GM21447 (cell line): ENCODE data around the gene HAX1.
A peak's percentile ranks its signal among the peaks of the same experiment; 100 is the strongest.
"Not testable (repeated sequence)": the region's sequence is repeated elsewhere in the genome, so short reads cannot be mapped to it uniquely, and the experiment has no call there.

Experiments
- ATAC-seq: cut with Tn5 transposase; IDR thresholded peaks from one replicate; pipeline ENCODE4 v1.9.1; 2021; ENCODE audit not compliant: unreplicated experiment

HAX1 gene

DNA sequence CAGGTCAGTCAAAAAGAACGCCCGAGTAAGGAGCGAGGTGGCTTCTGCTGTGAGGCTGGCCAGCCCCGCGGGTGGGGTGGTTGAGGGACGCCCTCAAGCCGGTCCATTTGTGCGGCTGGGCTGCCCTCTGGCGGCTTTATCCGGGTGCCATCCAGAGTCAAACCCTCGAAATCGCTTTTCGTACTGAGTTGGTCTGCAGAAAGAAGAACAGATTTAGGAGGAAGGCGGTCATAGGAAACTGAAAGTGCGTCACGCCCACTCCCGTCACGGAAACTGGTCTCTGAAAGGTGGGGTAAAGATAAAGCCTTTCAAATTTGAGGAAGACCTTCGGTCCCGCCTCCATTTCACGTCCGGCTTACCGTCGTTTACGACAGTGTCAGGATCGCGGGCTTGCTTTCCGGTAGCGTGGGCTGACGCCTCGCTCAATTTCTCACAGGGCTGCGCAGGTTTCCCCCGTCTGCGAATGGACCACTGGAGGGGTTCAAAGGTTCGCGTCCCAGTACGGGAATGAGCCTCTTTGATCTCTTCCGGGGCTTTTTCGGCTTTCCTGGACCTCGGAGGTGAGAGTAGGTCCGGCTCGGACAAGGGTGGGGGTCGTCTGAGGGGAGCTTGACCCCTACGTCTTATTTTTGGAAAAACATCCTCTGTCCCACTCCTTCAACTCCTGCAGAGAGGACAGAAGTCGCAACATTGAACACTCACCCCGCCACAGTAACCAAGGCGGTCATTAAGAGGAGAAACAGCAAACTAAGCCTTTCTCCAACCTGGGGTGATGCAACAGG, at the start of gene HAX1:
HAX1 (plus strand) TSS at position 413 of the 782 bp plus-strand sequence; CDS start at position 508, 95 bp downstream.
- peak; percentile 85 for ATAC-seq

GRCh38 chr1:154222918-154223317, 49.5 kb upstream of the HAX1 start:
- no peak for ATAC-seq

- no peak for ATAC-seq
These were observed 48.8 kb upstream of the HAX1 start for GRCh38 chr1:154223621-154224020.

DNA sequence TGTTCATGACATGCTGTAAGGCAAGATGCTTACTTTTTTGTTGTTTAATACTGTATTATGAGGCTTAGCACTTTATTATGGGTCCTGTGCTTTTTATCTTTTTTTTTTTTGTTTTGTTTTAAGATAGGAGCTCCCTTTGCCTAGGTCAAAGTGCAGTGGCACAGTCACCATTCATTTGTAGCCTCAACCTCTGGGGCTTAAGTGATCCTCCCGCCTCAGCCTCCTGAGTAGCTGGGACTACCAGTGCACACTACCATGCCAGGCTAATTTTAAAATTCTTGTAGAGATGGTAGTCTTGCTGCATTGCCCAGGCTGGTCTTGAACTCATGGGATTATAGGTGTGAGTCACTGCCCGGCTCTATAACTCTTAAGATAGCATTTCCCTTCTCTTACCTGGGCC, 47.1 kb upstream of the HAX1 start:
- no peak for ATAC-seq

- not testable (repeated sequence) for ATAC-seq
These were observed 41.3 kb upstream of the HAX1 start for GRCh38 chr1:154231112-154231511.

DNA sequence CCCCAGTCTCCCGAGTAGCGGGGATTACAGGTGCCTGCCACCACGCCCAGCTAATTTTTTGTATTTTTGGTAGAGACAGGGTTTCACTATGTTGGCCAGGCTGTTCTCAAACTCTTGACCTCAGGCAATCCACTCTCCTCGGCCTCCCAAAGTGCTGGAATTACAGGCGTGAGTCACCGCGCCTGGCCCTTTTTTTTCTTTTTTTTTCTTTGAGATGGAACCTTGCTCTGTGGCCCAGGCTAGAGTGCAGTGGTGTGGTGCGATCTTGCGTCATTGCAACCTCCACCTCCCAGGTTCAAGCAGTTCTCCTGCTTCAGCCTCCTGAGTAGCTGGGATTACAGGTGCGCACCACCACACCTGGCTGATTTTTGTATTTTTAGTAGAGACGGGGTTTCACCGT, 39.3 kb upstream of the HAX1 start:
- ATAC-seq = not testable (repeated sequence)

DNA sequence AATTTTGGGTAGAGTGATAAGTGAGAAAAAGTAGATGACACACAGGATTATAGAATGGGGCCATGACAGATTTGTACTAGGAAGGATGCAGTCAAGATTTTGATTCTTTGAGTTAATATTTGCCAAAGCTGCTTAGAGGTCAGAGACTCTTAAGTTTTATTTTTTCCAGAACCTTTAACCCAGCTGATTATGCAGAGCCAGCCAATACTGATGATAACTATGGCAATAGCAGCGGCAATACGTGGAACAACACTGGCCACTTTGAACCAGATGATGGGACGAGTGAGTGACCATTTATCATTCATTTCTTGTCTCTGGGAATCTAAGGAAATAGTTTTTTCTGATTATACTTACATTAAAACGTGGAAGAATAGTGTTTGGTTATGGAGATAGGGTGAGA, 35.6 kb upstream of the HAX1 start:
- ATAC-seq = no peak

GRCh38 chr1:154237435-154237834, 35.0 kb upstream of the HAX1 start:
- no peak for ATAC-seq

GRCh38 chr1:154237880-154238506, 34.4 kb upstream of the HAX1 start:
- ATAC-seq = no peak

GRCh38 chr1:154239491-154239890, 32.9 kb upstream of the HAX1 start:
- ATAC-seq = no peak

- no peak for ATAC-seq
These were observed 32.1 kb upstream of the HAX1 start for GRCh38 chr1:154240294-154240833.

- no peak for ATAC-seq
These were observed 30.6 kb upstream of the HAX1 start for GRCh38 chr1:154241703-154242351.

GRCh38 chr1:154253671-154254070, 18.8 kb upstream of the HAX1 start:
- no peak for ATAC-seq

DNA sequence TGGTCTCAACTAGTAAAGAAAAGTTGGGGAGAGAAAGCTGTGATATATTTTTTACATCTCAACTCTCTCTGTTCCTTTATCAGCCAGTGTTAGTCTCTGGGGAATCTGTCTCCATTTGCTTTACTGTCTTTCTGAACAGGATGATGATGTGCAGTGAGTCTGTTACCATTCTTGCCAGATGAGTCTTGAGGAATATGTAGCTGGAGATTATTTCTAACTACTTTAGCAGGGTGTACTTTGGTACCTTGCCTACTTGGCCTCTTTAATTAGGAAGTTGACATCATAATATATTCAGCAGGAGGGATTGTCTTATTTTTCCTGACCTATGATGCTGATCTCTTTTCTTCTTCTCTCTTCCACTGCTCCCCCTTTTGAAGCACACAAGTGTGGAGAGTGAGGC, 15.7 kb upstream of the HAX1 start:
- ATAC-seq = no peak

GRCh38 chr1:154258784-154259183, 13.6 kb upstream of the HAX1 start:
- no peak for ATAC-seq

GRCh38 chr1:154260127-154260526, 12.3 kb upstream of the HAX1 start:
- no peak for ATAC-seq

DNA sequence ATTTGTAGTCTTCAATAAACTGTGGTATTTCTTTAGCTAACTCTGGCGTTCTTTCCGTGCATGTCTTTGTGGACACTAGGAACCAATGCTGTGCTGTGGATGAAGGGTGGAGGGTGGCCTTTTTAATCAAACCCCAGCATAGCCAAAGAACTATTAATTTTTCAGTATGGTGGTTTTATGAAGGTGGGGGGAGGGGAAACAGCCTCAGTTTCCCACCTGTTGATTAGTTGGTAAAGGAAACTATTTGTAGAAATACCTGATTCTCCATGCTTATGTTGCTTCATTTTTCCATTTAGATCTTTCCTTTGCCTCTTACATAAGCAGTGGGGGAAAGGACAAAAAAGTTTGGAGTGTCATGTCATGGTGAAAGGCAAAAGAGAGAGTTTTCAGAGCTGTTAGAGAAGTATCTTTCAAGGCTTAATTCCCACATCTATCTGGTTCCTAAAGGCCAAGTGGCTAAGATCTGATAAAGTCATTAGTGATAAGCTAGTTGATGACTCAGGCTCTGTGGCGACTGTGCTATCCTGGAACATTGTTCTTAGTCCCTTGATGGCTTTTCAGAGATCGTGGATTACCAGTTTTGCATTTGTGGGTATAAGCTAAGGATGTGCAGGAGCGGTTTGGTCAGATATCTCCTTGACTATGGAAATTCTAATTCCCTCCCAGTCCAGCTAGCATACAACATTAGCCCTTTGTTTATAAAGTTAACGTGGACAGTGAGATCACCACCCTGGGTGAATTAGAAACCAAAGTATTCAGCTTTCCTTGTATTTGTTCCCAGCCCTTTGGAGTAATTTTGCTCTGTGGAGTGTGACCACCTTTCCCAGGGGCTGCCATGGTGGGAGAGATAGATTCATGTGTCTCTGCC, 8.7 kb upstream of the HAX1 start:
- ATAC-seq = no peak

GRCh38 chr1:154264454-154264853, 8.0 kb upstream of the HAX1 start:
- no peak for ATAC-seq

- no peak for ATAC-seq
These were observed 6.8 kb upstream of the HAX1 start for GRCh38 chr1:154265586-154265985.

DNA sequence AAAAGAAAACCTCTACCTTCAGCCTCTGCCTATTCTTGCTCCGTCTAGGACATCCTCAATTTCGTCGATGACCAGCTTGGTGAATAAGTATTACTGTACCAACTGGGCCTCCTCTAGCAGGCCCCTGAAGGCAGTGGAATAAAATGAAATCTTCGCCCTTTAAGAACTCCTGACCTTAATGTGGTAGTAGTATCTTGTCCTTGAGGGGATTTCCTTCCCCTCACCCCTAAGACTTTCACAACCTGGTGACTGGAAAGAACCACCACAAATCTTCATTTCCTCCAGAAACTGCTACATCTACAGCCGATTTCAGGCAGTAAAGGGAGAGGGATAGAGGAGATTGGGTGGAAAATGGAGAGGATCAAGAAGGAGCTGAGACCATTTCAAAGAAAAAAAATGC, 1.6 kb upstream of the HAX1 start:
- no peak for ATAC-seq

- ATAC-seq = no peak
These were observed 652 bp downstream of the HAX1 start for GRCh38 chr1:154272999-154273563.
